DMS79 (cell line): Measurements from ENCODE around the gene TPSB2.

Experiments used
- DNase-seq: peaks from one replicate; lab custom pipeline; 2025; lab: John Stamatoyannopoulos, UW

TPSB2 gene

GRCh38 chr16:1218930-1219611, 10.9 kb downstream of the TPSB2 start:
- no peak for DNase-seq

GRCh38 chr16:1218061-1218929, 11.7 kb downstream of the TPSB2 start:
- no peak for DNase-seq

GRCh38 chr16:1217526-1217925, 12.5 kb downstream of the TPSB2 start:
- no peak for DNase-seq

GRCh38 chr16:1216681-1217400, 13.1 kb downstream of the TPSB2 start:
- DNase-seq = no peak

- no peak for DNase-seq
Measured at GRCh38 chr16:1216296-1216619, 13.7 kb downstream of the TPSB2 start.

GRCh38 chr16:1215574-1216295, 14.2 kb downstream of the TPSB2 start:
- DNase-seq = no peak

- DNase-seq = no peak
Measured at GRCh38 chr16:1214719-1215118, 15.3 kb downstream of the TPSB2 start.

GRCh38 chr16:1213796-1214372, 16.1 kb downstream of the TPSB2 start:
- DNase-seq = no peak

GRCh38 chr16:1213231-1213630, 16.8 kb downstream of the TPSB2 start:
- DNase-seq = no peak

- DNase-seq = no peak
Measured at GRCh38 chr16:1212616-1213194, 17.3 kb downstream of the TPSB2 start.

- no peak for DNase-seq
Measured at GRCh38 chr16:1211451-1212268, 18.3 kb downstream of the TPSB2 start.

- DNase-seq = no peak
Measured at GRCh38 chr16:1210461-1210860, 19.5 kb downstream of the TPSB2 start.

GRCh38 chr16:1209081-1209480, 20.9 kb downstream of the TPSB2 start:
- no peak for DNase-seq

- no peak for DNase-seq
Measured at GRCh38 chr16:1208239-1208830, 21.6 kb downstream of the TPSB2 start.

- no peak for DNase-seq
Measured at GRCh38 chr16:1206786-1207185, 23.2 kb downstream of the TPSB2 start.

GRCh38 chr16:1206326-1206725, 23.7 kb downstream of the TPSB2 start:
- no peak for DNase-seq

GRCh38 chr16:1204933-1205332, 25.1 kb downstream of the TPSB2 start:
- no peak for DNase-seq

GRCh38 chr16:1202274-1202673, 27.7 kb downstream of the TPSB2 start:
- DNase-seq = no peak

GRCh38 chr16:1201444-1201843, 28.5 kb downstream of the TPSB2 start:
- DNase-seq = no peak

GRCh38 chr16:1200014-1200627, 29.9 kb downstream of the TPSB2 start:
- no peak for DNase-seq
